HCT116 (cell line): Measurements from ENCODE around the gene ING3. TPM values are rescaled to one million over a fixed set of nuclear protein-coding genes. Genes with fewer than 3 reads are reported as not detected.

Source experiments
- ATAC-seq: fragments of 200-7000 bp; cut with Tn5 transposase; 2 replicates; pipeline ENCODE4 v1.9.1; 2020; ENCODE audit warnings: mild to moderate bottlenecking, moderate library complexity
- BruUV-seq: library from RNA; stranded (reverse); fragments of 400-500 nt; replicated peaks from 2 replicates; lab custom pipeline; 2021; lab: Mats Ljungman, UMichigan
- CTCF ChIA-PET: fragments of 300-600 bp; sonication (Branson Sonifier 250); formaldehyde crosslinking; loops from one replicate; lab custom pipeline; 2021; ENCODE audit warnings: antibody characterized with exemption; lab: Charles Lee
- POLR2A ChIA-PET: fragments of 300-600, 350-600 bp; sonication (Branson Sonifier 250); formaldehyde crosslinking; loops from one replicate; lab custom pipeline; 2021; ENCODE audit warnings: antibody characterized with exemption; lab: Charles Lee
- RAD21 ChIA-PET, 2 experiments: fragments of 300-600 bp; sonication (Branson Sonifier 250); formaldehyde crosslinking; loops; one replicate each; lab custom pipeline; 2023; ENCODE audit warnings: low total read pairs in 2 of 2; ENCODE audit not compliant: uncharacterized antibody in 2 of 2, unreplicated experiment in 2 of 2, low non-redundant PET in 1 of 2; lab: Charles Lee
- DNase-seq: peaks from one replicate; pipeline ENCODE4 v3.0.0-alpha.2; 2010; ENCODE audit warnings: low read depth, low spot score
- H2AFZ ChIP-seq: fragments of 200-600 bp; shearing (Covaris generic), sonication (generic); 2 replicates; pipeline ENCODE4 v1.6.1; 2017; ENCODE audit warnings: low read depth, mixed run types, mixed read lengths, antibody characterized with exemption, low read length; ENCODE audit not compliant: poor library complexity, severe bottlenecking
- H3K27ac ChIP-seq: 2 replicates; pipeline ENCODE4 v1.5.1; 2012; ENCODE audit warnings: low read depth, low read length
- H3K27me3 ChIP-seq: fragments of 200-600 bp; sonication (generic); 2 replicates; pipeline ENCODE4 v1.6.1; 2016; ENCODE audit warnings: mixed run types, low read length, mixed read lengths; ENCODE audit not compliant: insufficient read depth
- H3K36me3 ChIP-seq, 2 experiments: fragments of 200-500 bp in 1 of 2; fragments of 200-600 bp in 1 of 2; sonication (Bioruptor generic) in 1 of 2; sonication (generic) in 1 of 2; 2 replicates each; pipeline versions ENCODE4 v1.5.1 to v1.6.1; 2014 to 2016; ENCODE audit warnings: low read length in 2 of 2, inconsistent platforms in 1 of 2, mixed read lengths in 1 of 2, mixed run types in 1 of 2; ENCODE audit not compliant: insufficient read depth in 2 of 2, control insufficient read depth in 1 of 2
- H3K4me1 ChIP-seq, 2 experiments: fragments of 200-600 bp in 1 of 2; sonication (generic) in 1 of 2; 2 replicates each; pipeline versions ENCODE4 v1.5.1 to v1.6.1; 2012 to 2017; ENCODE audit warnings: low read length in 2 of 2, inconsistent platforms in 1 of 2, mild to moderate bottlenecking in 1 of 2, mixed read lengths in 1 of 2, mixed run types in 1 of 2, moderate library complexity in 1 of 2; ENCODE audit not compliant: insufficient read depth in 2 of 2, control insufficient read depth in 1 of 2
- H3K4me2 ChIP-seq: fragments of 200-600 bp; sonication (generic); 2 replicates; pipeline ENCODE4 v1.6.1; 2017; ENCODE audit warnings: mixed run types, low read length, mixed read lengths
- H3K4me3 ChIP-seq, 2 experiments: fragments of 200-600 bp in 1 of 2; sonication (generic) in 1 of 2; replicated peaks in 1 of 2; 2 replicates each; pipeline ENCODE4 v1.5.1; 2011 to 2016; ENCODE audit warnings: low read length in 2 of 2, control low read depth in 1 of 2, low read depth in 1 of 2, mild to moderate bottlenecking in 1 of 2, mixed read lengths in 1 of 2, mixed run types in 1 of 2
- H3K79me2 ChIP-seq: fragments of 200-600 bp; sonication (generic); 2 replicates; pipeline ENCODE4 v1.6.1; 2017; ENCODE audit warnings: mild to moderate bottlenecking, mixed run types, low read length, moderate library complexity, mixed read lengths; ENCODE audit not compliant: insufficient read depth
- H3K9ac ChIP-seq: fragments of 200-600 bp; sonication (generic); 2 replicates; pipeline ENCODE4 v1.6.1; 2016; ENCODE audit warnings: low read length, mixed read lengths
- H3K9me2 ChIP-seq: fragments of 200-600 bp; sonication (generic), shearing (Covaris generic); 2 replicates; pipeline ENCODE4 v1.6.1; 2017; ENCODE audit warnings: mixed run types, mild to moderate bottlenecking, moderate library complexity; ENCODE audit not compliant: insufficient read depth
- H3K9me3 ChIP-seq, 2 experiments: fragments of 200-500 bp in 1 of 2; fragments of 200-600 bp in 1 of 2; sonication (Bioruptor generic) in 1 of 2; sonication (generic) in 1 of 2; 2 replicates each; pipeline ENCODE4 v1.6.1; 2014 to 2017; ENCODE audit warnings: low read length in 2 of 2, mixed read lengths in 2 of 2, inconsistent platforms in 1 of 2, low read depth in 1 of 2, mild to moderate bottlenecking in 1 of 2, mixed run types in 1 of 2, moderate library complexity in 1 of 2; ENCODE audit not compliant: control insufficient read depth in 1 of 2, insufficient read depth in 1 of 2
- H4K20me1 ChIP-seq: fragments of 200-600 bp; sonication (generic), shearing (Covaris generic); 2 replicates; pipeline ENCODE4 v1.6.1; 2017; ENCODE audit warnings: mixed run types, mild to moderate bottlenecking, moderate library complexity; ENCODE audit not compliant: insufficient read depth
- CEBPB ChIP-seq: IDR thresholded peaks from 2 replicates; pipeline ENCODE4 v1.6.1; 2012; ENCODE audit warnings: low read depth
- EGR1 ChIP-seq: IDR thresholded peaks from 2 replicates; pipeline ENCODE4 v1.6.1; 2012; ENCODE audit warnings: low read depth
- ELF1 ChIP-seq: IDR thresholded peaks from 2 replicates; pipeline ENCODE4 v1.6.1; 2012; ENCODE audit warnings: low read depth, borderline replicate concordance
- EZH2 ChIP-seq: fragments of 200-600 bp; sonication (generic); IDR thresholded peaks from 2 replicates; pipeline ENCODE4 v1.6.1; 2017; ENCODE audit warnings: antibody characterized with exemption, mixed run types
- FOSL1 ChIP-seq: IDR thresholded peaks from 2 replicates; pipeline ENCODE4 v1.6.1; 2012; ENCODE audit warnings: low read depth
- POLR2AphosphoS5 ChIP-seq: IDR thresholded peaks from 2 replicates; pipeline ENCODE4 v1.6.1; 2011; ENCODE audit warnings: mild to moderate bottlenecking, low read depth, low read length, moderate library complexity
- RAD21 ChIP-seq: IDR thresholded peaks from 2 replicates; pipeline ENCODE4 v1.6.1; 2012; ENCODE audit warnings: low read depth, mild to moderate bottlenecking
- SIN3A ChIP-seq: IDR thresholded peaks from 2 replicates; pipeline ENCODE4 v1.6.1; 2012; ENCODE audit warnings: low read depth
- SRF ChIP-seq: IDR thresholded peaks from 2 replicates; pipeline ENCODE4 v1.6.1; 2012; ENCODE audit warnings: low read depth
- TCF7L2 ChIP-seq: IDR thresholded peaks from 2 replicates; pipeline ENCODE4 v1.7.0; 2011; ENCODE audit warnings: borderline replicate concordance, inconsistent platforms; ENCODE audit not compliant: insufficient read depth, insufficient read length; ENCODE audit errors: extremely low read depth
- YY1 ChIP-seq: IDR thresholded peaks from 2 replicates; pipeline ENCODE4 v1.6.1; 2011; ENCODE audit warnings: low read length, low read depth, moderate library complexity, mild to moderate bottlenecking; ENCODE audit not compliant: insufficient replicate concordance; ENCODE audit errors: extremely low read depth
- ZFX ChIP-seq: fragments of 450-650 bp; IDR thresholded peaks from 2 replicates; pipeline ENCODE4 v1.6.1; 2017
- intact Hi-C: fragments of 100-400 bp; cut with micrococcal nuclease; formaldehyde crosslinking; loops from 2 replicates; pipeline ENCODE4 v1.10.0; 2022
- total RNA-seq: library from RNA; stranded (reverse); gene quantifications from one replicate; pipeline ENCODE4 v1.2.1, GENCODE V29; 2021; ENCODE audit not compliant: unreplicated experiment
- TF ChIP-seq, protein P1 (sequence below), 3 experiments: fragments of 200-600 bp in 1 of 3; sonication (generic) in 1 of 3; IDR thresholded peaks in 2 of 3; conservative IDR thresholded peaks in 1 of 3; 2 replicates each; pipeline ENCODE4 v1.5.1; 2012 to 2017; ENCODE audit warnings: low read depth in 2 of 3, low read length in 2 of 3, antibody characterized with exemption in 1 of 3, borderline replicate concordance in 1 of 3, control low read depth in 1 of 3, mild to moderate bottlenecking in 1 of 3, mixed read lengths in 1 of 3, mixed run types in 1 of 3, moderate library complexity in 1 of 3; ENCODE audit not compliant: insufficient read depth in 1 of 3
- TF ChIP-seq, protein P2 (sequence below): IDR thresholded peaks from 2 replicates; pipeline ENCODE4 v1.6.1; 2012
- TF ChIP-seq, protein P3 (sequence below): IDR thresholded peaks from 2 replicates; pipeline ENCODE4 v1.6.1; 2011; ENCODE audit warnings: mild to moderate bottlenecking, low read length, moderate library complexity; ENCODE audit not compliant: insufficient replicate concordance; ENCODE audit errors: extremely low read depth
- TF ChIP-seq, protein P4 (sequence below): IDR thresholded peaks from 2 replicates; pipeline ENCODE4 v1.6.1; 2012; ENCODE audit warnings: low read depth
- TF ChIP-seq, protein P5 (sequence below): IDR thresholded peaks from 2 replicates; pipeline ENCODE4 v1.6.1; 2012

ING3 gene
- total RNA-seq, 1 experiment from 2014 or later, result 16.2 TPM

DNA sequence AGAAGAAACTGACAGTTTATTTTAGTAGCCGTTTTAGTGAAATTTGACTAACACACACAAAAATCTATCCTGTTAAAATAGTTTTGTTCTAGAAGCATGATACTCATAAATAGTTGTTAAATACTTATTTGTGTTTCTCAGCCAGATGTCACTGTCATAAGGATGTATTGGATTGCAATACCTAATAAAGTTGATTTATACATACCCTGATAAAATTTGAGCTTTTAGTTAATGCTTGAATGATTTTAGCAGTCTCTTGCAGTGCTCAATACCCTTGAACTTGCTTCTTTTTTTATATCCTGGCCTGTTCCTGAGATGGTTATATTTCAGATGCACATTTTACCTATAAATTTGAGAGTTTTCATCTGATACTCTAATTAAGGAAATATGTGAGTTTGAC lies 10.1 kb downstream of the ING3 start:
- DNase-seq (no peak), ATAC-seq (no peak)
- H3K79me2 ChIP-seq, result no peaks in the 10 kb centered on the region
- no peak overlapping the region for H3K27ac ChIP-seq
- peaks cover 0 to 13% of the 10 kb centered on the region in 2 experiments; a peak in 1 of 4 replicates for H3K36me3 ChIP-seq
- RAD21 ChIA-PET, result no interaction called here
- intact Hi-C loops, result no loop called here
- TF ChIP-seq, protein P1, sequence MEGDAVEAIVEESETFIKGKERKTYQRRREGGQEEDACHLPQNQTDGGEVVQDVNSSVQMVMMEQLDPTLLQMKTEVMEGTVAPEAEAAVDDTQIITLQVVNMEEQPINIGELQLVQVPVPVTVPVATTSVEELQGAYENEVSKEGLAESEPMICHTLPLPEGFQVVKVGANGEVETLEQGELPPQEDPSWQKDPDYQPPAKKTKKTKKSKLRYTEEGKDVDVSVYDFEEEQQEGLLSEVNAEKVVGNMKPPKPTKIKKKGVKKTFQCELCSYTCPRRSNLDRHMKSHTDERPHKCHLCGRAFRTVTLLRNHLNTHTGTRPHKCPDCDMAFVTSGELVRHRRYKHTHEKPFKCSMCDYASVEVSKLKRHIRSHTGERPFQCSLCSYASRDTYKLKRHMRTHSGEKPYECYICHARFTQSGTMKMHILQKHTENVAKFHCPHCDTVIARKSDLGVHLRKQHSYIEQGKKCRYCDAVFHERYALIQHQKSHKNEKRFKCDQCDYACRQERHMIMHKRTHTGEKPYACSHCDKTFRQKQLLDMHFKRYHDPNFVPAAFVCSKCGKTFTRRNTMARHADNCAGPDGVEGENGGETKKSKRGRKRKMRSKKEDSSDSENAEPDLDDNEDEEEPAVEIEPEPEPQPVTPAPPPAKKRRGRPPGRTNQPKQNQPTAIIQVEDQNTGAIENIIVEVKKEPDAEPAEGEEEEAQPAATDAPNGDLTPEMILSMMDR (IDR thresholded peaks at IDR 0.05 in 2 of 3, conservative IDR thresholded peaks at IDR 0.05 in 1 of 3; ENCODE audit: borderline replicate concordance in 1 of 3, insufficient read depth in 1 of 3, low read depth in 2 of 3, low read length in 2 of 3), result no peak
- no peak for TF ChIP-seq CEBPB
- TF ChIP-seq, protein P2, sequence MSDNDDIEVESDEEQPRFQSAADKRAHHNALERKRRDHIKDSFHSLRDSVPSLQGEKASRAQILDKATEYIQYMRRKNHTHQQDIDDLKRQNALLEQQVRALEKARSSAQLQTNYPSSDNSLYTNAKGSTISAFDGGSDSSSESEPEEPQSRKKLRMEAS, result no peak
- no peak for TF ChIP-seq EGR1
- TF ChIP-seq TCF7L2, result no peak
- TF ChIP-seq, protein P3, sequence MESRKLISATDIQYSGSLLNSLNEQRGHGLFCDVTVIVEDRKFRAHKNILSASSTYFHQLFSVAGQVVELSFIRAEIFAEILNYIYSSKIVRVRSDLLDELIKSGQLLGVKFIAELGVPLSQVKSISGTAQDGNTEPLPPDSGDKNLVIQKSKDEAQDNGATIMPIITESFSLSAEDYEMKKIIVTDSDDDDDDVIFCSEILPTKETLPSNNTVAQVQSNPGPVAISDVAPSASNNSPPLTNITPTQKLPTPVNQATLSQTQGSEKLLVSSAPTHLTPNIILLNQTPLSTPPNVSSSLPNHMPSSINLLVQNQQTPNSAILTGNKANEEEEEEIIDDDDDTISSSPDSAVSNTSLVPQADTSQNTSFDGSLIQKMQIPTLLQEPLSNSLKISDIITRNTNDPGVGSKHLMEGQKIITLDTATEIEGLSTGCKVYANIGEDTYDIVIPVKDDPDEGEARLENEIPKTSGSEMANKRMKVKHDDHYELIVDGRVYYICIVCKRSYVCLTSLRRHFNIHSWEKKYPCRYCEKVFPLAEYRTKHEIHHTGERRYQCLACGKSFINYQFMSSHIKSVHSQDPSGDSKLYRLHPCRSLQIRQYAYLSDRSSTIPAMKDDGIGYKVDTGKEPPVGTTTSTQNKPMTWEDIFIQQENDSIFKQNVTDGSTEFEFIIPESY, result no peak
- no peak for TF ChIP-seq EZH2
- TF ChIP-seq, protein P4, sequence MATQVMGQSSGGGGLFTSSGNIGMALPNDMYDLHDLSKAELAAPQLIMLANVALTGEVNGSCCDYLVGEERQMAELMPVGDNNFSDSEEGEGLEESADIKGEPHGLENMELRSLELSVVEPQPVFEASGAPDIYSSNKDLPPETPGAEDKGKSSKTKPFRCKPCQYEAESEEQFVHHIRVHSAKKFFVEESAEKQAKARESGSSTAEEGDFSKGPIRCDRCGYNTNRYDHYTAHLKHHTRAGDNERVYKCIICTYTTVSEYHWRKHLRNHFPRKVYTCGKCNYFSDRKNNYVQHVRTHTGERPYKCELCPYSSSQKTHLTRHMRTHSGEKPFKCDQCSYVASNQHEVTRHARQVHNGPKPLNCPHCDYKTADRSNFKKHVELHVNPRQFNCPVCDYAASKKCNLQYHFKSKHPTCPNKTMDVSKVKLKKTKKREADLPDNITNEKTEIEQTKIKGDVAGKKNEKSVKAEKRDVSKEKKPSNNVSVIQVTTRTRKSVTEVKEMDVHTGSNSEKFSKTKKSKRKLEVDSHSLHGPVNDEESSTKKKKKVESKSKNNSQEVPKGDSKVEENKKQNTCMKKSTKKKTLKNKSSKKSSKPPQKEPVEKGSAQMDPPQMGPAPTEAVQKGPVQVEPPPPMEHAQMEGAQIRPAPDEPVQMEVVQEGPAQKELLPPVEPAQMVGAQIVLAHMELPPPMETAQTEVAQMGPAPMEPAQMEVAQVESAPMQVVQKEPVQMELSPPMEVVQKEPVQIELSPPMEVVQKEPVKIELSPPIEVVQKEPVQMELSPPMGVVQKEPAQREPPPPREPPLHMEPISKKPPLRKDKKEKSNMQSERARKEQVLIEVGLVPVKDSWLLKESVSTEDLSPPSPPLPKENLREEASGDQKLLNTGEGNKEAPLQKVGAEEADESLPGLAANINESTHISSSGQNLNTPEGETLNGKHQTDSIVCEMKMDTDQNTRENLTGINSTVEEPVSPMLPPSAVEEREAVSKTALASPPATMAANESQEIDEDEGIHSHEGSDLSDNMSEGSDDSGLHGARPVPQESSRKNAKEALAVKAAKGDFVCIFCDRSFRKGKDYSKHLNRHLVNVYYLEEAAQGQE, result no peak
- TF ChIP-seq, protein P5, sequence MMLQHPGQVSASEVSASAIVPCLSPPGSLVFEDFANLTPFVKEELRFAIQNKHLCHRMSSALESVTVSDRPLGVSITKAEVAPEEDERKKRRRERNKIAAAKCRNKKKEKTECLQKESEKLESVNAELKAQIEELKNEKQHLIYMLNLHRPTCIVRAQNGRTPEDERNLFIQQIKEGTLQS, result no peak
- TF ChIP-seq SIN3A, result no peak
- no peak for TF ChIP-seq FOSL1
- TF ChIP-seq ZFX, result no peak
- TF ChIP-seq POLR2AphosphoS5, result no peak
- TF ChIP-seq ELF1, result no peak
- no peak for TF ChIP-seq RAD21
- TF ChIP-seq SRF, result no peak
- no peak for TF ChIP-seq YY1
- no peaks in the 10 kb centered on the region for H3K4me1 ChIP-seq
- no peaks in the 10 kb centered on the region for H3K27me3 ChIP-seq
- H3K9me2 ChIP-seq, result no peaks in the 10 kb centered on the region
- BruUV-seq, result no TSS peak
- H4K20me1 ChIP-seq, result no peaks in the 10 kb centered on the region
- no peak overlapping the region for H2AFZ ChIP-seq
- CTCF ChIA-PET, result interaction anchor here (0.9 kb wide), 1 partner anchor 27 kb away, joined by 3 read pairs; no protein-coding TSS in a partner anchor
- H3K4me2 ChIP-seq, result no peak overlapping the region
- no peak overlapping the region for H3K4me3 ChIP-seq
- no peaks in the 10 kb centered on the region for H3K9me3 ChIP-seq
- POLR2A ChIA-PET, result no interaction called here
- no peak overlapping the region for H3K9ac ChIP-seq
